ENCODE data around the gene OBSCN.

The OBSCN gene

GRCh38 chr1:228320394-228320793 is 112.5 kb downstream of the OBSCN start:
- H3K9me3 ChIP-seq (ENCODE audit: control insufficient read depth, low read length) = no peaks in the 10 kb centered on the region
- no peaks in the 10 kb centered on the region for H3K36me3 ChIP-seq (ENCODE audit: control insufficient read depth, insufficient read depth, low read length)
- no peak overlapping the region for H3K9ac ChIP-seq (ENCODE audit: low read length)
- no peaks in the 10 kb centered on the region for H3K27me3 ChIP-seq (ENCODE audit: control insufficient read depth, insufficient read depth, low read length)
- no peak overlapping the region for H3K4me3 ChIP-seq (ENCODE audit: low read length)
- no peaks in the 10 kb centered on the region for H3K4me1 ChIP-seq (ENCODE audit: control insufficient read depth, insufficient read depth, low read length)

GRCh38 chr1:228321435-228321834 is 113.6 kb downstream of the OBSCN start:
- Histone ChIP-seq H3K9me3 (ENCODE audit: control insufficient read depth, low read length) (no peaks in the 10 kb centered on the region), H3K4me3 (ENCODE audit: low read length) (no peak overlapping the region), H3K9ac (ENCODE audit: low read length) (no peak overlapping the region), H3K36me3 (ENCODE audit: control insufficient read depth, insufficient read depth, low read length) (no peaks in the 10 kb centered on the region), H3K4me1 (ENCODE audit: control insufficient read depth, insufficient read depth, low read length) (no peaks in the 10 kb centered on the region), H3K27me3 (ENCODE audit: control insufficient read depth, insufficient read depth, low read length) (no peaks in the 10 kb centered on the region)

GRCh38 chr1:228321895-228322294 is 114.1 kb downstream of the OBSCN start:
- Histone ChIP-seq H3K4me3 (ENCODE audit: low read length) (no peak overlapping the region), H3K9ac (ENCODE audit: low read length) (no peak overlapping the region), H3K27me3 (ENCODE audit: control insufficient read depth, insufficient read depth, low read length) (no peaks in the 10 kb centered on the region), H3K4me1 (ENCODE audit: control insufficient read depth, insufficient read depth, low read length) (no peaks in the 10 kb centered on the region), H3K9me3 (ENCODE audit: control insufficient read depth, low read length) (no peaks in the 10 kb centered on the region), H3K36me3 (ENCODE audit: control insufficient read depth, insufficient read depth, low read length) (no peaks in the 10 kb centered on the region)

DNA sequence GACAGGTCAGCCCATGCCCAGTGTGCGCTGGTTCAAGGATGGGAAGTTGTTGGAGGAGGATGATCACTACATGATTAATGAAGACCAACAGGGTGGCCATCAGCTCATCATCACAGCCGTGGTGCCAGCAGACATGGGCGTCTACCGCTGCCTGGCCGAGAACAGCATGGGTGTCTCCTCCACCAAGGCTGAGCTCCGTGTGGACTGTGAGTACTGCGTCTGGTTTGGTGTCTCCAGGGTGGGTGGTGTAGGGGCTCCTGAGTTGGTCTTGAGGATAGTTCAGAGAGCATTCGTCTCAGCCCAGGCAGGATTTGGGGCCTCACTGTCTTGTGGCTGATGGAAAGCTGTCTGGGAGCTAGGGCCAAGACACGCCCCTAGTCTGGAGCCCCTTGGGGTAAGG is 115.6 kb downstream of the OBSCN start:
- Histone ChIP-seq H3K36me3 (ENCODE audit: control insufficient read depth, insufficient read depth, low read length) (no peaks in the 10 kb centered on the region), H3K4me3 (ENCODE audit: low read length) (no peak overlapping the region), H3K27me3 (ENCODE audit: control insufficient read depth, insufficient read depth, low read length) (no peaks in the 10 kb centered on the region)

DNA sequence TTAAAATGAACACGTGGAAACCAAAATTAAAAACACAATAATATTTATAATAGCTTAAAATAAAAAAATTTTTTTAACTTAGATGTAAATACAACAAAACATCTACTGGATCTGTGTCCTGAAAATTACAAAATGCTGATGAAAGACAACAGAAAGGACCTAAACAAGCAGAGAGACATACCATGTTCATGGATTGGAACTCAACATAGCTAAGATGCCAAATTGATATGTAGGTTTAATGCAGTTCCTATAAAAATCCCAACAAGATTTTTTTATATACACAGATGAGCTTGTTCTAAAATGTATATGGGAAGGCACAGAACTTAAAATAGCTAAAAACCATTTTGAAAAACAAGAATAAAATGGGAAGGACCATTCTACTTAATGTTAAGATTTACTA is 117.4 kb downstream of the OBSCN start:
- Histone ChIP-seq H3K27me3 (ENCODE audit: control insufficient read depth, insufficient read depth, low read length) (no peaks in the 10 kb centered on the region), H3K36me3 (ENCODE audit: control insufficient read depth, insufficient read depth, low read length) (no peaks in the 10 kb centered on the region), H3K9me3 (ENCODE audit: control insufficient read depth, low read length) (no peaks in the 10 kb centered on the region), H3K4me1 (ENCODE audit: control insufficient read depth, insufficient read depth, low read length) (no peaks in the 10 kb centered on the region), H3K9ac (ENCODE audit: low read length) (no peak overlapping the region), H3K4me3 (ENCODE audit: low read length) (no peak overlapping the region)

More for the DNA sequence above, 115.6 kb downstream of the OBSCN start:
- H3K9ac ChIP-seq (ENCODE audit: low read length) = no peak overlapping the region
- no peaks in the 10 kb centered on the region for H3K9me3 ChIP-seq (ENCODE audit: control insufficient read depth, low read length)
- H3K4me1 ChIP-seq (ENCODE audit: control insufficient read depth, insufficient read depth, low read length) = no peaks in the 10 kb centered on the region

DNA sequence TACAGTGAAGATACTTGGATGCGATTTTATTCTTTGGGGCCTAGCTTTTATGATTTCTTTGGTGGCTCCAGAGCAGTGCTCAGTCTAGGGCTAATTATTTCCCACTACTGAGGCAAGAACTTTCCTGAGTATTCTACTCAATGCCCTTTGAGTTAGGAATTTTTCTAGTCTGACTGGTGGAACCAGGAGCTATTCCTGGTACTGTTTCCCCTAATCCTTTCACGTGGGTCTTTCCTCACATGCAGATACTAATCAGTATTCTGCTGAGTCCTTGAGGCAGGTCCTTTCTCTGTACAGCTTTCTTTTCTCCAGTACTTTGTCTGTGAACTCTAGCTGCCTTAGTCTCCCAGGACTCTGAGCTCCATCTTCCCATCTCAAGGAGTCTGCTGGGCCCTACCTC is 122.0 kb downstream of the OBSCN start:
- Histone ChIP-seq H3K4me1 (ENCODE audit: control insufficient read depth, insufficient read depth, low read length) (no peaks in the 10 kb centered on the region), H3K9me3 (ENCODE audit: control insufficient read depth, low read length) (no peaks in the 10 kb centered on the region), H3K4me3 (ENCODE audit: low read length) (no peak overlapping the region), H3K27me3 (ENCODE audit: control insufficient read depth, insufficient read depth, low read length) (no peaks in the 10 kb centered on the region), H3K36me3 (ENCODE audit: control insufficient read depth, insufficient read depth, low read length) (no peaks in the 10 kb centered on the region), H3K9ac (ENCODE audit: low read length) (no peak overlapping the region)

DNA sequence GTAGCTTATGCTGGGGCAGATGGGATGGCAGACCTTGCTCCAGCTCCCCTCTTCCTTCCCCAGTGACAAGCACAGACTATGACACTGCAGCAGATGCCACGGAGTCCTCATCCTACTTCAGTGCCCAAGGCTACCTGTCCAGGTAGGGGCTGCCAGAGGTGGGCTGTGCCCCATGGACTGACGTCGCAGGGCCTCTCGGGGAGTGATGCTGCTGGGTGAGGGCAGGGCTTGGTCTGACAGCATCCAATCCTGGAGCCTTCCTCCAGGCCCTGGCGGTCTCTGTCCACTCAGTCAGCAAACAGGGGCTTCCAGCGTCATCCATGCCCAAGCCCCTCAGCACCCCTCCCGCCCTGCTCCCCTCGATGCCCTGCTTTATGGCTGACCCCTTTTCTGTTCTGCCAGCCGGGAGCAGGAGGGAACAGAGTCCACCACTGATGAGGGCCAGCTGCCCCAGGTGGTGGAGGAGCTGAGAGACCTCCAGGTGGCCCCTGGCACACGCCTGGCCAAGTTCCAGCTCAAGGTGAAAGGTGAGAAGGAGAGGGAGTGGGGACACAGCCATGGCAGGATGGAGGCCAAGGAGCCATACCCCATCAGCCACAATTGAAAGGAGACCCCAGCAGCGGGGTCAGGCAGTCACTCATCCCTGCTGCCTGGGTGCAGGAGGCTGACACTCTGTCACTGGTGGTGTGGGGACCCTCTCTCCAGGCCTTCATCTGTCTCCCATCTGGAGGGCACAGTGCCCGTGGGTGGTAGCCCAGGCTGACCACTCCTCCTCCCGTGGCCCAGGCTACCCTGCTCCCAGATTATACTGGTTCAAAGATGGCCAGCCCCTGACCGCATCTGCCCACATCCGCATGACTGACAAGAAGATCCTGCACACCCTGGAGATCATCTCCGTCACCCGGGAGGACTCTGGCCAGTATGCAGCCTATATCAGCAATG is 125.2 kb downstream of the OBSCN start:
- H3K9me3 ChIP-seq (ENCODE audit: control insufficient read depth, low read length) = no peaks in the 10 kb centered on the region
- H3K36me3 ChIP-seq (ENCODE audit: control insufficient read depth, insufficient read depth, low read length) = no peaks in the 10 kb centered on the region
- H3K27me3 ChIP-seq (ENCODE audit: control insufficient read depth, insufficient read depth, low read length) = no peaks in the 10 kb centered on the region
- H3K9ac ChIP-seq (ENCODE audit: low read length) = no peak overlapping the region
- no peak overlapping the region for H3K4me3 ChIP-seq (ENCODE audit: low read length)
- H3K4me1 ChIP-seq (ENCODE audit: control insufficient read depth, insufficient read depth, low read length) = no peaks in the 10 kb centered on the region

GRCh38 chr1:228333739-228334115 is 125.9 kb downstream of the OBSCN start:
- H3K9me3 ChIP-seq (ENCODE audit: control insufficient read depth, low read length) = no peaks in the 10 kb centered on the region
- no peaks in the 10 kb centered on the region for H3K4me1 ChIP-seq (ENCODE audit: control insufficient read depth, insufficient read depth, low read length)
- H3K4me3 ChIP-seq (ENCODE audit: low read length) = no peak overlapping the region
- H3K36me3 ChIP-seq (ENCODE audit: control insufficient read depth, insufficient read depth, low read length) = no peaks in the 10 kb centered on the region
- no peaks in the 10 kb centered on the region for H3K27me3 ChIP-seq (ENCODE audit: control insufficient read depth, insufficient read depth, low read length)
- H3K9ac ChIP-seq (ENCODE audit: low read length) = no peak overlapping the region

DNA sequence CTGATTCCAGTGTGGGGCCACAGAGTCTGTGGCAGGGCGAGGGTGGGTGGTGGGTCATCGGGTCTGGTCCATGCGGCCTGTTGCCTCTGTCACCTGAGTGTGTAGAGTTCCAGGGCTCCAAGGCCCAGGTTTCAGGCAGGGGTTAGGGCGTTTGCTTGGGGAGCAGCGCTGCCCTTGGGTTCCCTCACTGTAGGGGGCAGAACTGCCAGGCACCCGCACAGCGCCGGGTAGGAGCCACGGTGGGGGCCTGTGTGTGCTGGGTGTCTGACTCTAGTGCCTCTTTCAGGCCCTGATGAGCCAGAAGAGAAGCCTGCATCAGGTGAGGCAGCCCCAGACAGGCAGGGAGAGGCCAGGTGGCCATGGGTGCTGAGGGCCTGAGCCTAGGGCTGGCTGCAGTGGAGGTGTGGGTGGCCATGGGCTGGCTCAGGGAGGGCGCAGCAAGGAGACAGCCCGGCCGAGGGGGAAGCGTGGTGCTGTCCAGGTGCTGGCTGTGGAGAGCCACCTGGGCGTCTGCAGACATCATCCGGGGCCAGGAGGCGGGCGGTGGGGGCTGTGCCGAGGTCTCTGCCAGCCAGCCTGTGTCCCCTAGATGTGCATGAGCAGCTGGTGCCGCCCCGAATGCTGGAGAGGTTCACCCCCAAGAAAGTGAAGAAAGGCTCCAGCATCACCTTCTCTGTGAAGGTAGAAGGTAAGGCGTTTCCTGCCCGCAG is 126.5 kb downstream of the OBSCN start:
- Histone ChIP-seq H3K4me3 (ENCODE audit: low read length) (no peak overlapping the region), H3K36me3 (ENCODE audit: control insufficient read depth, insufficient read depth, low read length) (no peaks in the 10 kb centered on the region), H3K27me3 (ENCODE audit: control insufficient read depth, insufficient read depth, low read length) (no peaks in the 10 kb centered on the region), H3K4me1 (ENCODE audit: control insufficient read depth, insufficient read depth, low read length) (no peaks in the 10 kb centered on the region), H3K9ac (ENCODE audit: low read length) (no peak overlapping the region), H3K9me3 (ENCODE audit: control insufficient read depth, low read length) (no peaks in the 10 kb centered on the region)

- Histone ChIP-seq H3K9ac (ENCODE audit: low read length) (no peak overlapping the region), H3K9me3 (ENCODE audit: control insufficient read depth, low read length) (no peaks in the 10 kb centered on the region), H3K4me3 (ENCODE audit: low read length) (no peak overlapping the region), H3K36me3 (ENCODE audit: control insufficient read depth, insufficient read depth, low read length) (no peaks in the 10 kb centered on the region), H3K4me1 (ENCODE audit: control insufficient read depth, insufficient read depth, low read length) (no peaks in the 10 kb centered on the region), H3K27me3 (ENCODE audit: control insufficient read depth, insufficient read depth, low read length) (no peaks in the 10 kb centered on the region)
These were observed 127.1 kb downstream of the OBSCN start for GRCh38 chr1:228334954-228335353.

GRCh38 chr1:228335406-228336307 is 127.8 kb downstream of the OBSCN start:
- Histone ChIP-seq H3K4me3 (ENCODE audit: low read length) (no peak overlapping the region), H3K9ac (ENCODE audit: low read length) (no peak overlapping the region), H3K36me3 (ENCODE audit: control insufficient read depth, insufficient read depth, low read length) (no peaks in the 10 kb centered on the region), H3K27me3 (ENCODE audit: control insufficient read depth, insufficient read depth, low read length) (no peaks in the 10 kb centered on the region), H3K4me1 (ENCODE audit: control insufficient read depth, insufficient read depth, low read length) (no peaks in the 10 kb centered on the region), H3K9me3 (ENCODE audit: control insufficient read depth, low read length) (no peaks in the 10 kb centered on the region)
